NK-92 (cell line): ENCODE data around the gene NAGK.
"Not testable (repeated sequence)": the region's sequence is repeated elsewhere in the genome, so short reads cannot be mapped to it uniquely, and the experiment has no call there.

Experiments
- DNase-seq: peaks from one replicate; lab custom pipeline; 2025; ENCODE audit not compliant: unreplicated experiment; lab: John Stamatoyannopoulos, UW

The NAGK gene

DNA sequence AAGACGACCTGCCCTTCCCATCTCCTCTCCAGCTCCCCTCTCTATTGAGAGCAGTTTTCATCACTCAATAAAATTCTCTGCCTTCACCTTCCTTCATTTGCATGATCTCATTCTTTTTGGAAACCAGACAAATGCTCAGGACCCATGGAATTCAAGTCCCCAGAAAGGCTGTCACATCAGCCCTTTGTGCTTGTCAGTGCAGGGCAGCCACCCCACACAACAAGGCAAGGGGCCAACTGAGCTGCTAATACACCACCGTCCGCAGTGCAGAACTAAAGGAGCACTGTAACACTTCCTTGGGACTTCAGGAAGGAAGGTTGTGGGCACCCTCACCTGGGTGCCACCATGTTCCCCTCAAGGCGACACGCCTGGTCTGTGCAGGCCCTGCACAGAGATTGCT, 35.4 kb downstream of the NAGK start:
- no peak for DNase-seq

DNA sequence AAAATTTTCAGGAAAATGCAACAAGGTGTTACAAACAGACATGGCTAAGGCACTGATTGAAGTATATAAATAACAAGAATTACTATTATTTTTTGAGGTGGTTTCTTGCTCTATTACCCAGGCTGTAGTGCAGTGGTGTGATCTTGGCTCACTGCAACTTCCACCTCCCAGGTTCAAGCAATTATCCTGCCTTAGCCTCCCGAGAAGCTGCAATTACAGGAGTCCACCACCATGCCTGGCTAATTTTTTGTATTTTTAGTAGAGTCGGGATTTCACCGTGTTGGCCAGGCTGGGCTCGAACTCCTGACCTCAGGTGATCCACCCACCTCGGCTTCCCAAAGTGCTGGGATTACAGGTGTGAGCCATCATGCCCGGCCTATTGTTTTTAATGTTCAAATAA, 38.0 kb downstream of the NAGK start:
- DNase-seq = not testable (repeated sequence)

DNA sequence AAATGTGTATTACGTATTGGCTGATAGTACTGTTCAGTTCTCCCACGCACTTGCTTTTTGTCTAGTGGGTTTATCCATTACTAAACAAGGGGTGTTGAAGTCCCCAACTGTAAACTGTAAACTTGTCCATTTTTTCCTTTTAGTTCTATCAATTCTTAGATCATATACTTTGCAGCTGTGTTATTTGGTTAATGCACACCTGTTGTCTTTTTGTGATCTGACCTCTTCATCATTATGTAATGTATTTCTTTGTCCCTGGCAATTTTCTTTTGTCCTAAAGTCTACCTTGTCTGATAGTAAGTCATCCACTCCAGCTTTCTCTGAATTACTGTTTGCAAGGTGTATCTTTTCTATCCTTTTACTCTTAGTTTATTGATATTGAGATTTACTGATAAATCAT, 39.6 kb downstream of the NAGK start:
- no peak for DNase-seq

DNA sequence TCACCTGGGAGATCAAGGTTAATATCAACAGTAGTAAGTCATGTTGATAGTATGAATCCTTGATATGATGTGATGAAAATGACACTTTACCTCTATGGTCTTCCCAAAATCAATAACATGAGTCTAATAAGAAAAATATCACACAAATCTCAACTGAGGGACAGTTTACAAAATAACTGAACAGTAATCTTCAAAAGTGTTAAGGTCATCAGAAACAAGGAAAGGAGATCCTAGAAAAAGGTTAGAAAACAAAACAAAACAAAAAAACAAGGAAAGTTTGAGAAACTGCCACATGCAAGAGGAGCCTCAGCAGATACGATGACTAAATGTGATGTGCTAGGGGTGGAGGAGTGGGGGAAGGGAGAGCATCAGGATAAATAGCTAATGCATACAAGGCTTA, 45.4 kb downstream of the NAGK start:
- DNase-seq = no peak

DNA sequence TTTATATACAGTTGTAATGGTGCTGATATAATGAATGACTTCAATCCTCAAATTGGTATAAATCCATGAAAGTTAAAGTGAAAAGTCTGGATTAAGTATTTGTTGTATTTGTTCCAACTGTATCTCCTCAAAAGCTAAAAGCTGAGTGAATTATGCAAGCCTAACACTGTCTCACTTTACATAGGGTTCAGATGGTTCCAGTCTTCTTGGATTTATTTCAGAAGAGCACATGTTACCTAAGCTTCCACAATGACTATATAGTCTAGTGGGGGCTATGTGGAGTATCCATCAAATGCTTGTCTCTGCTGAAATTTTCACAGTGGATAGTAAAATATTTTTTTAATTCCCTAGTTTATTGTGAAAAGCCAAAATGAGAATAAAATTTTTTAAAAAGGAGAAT, 48.6 kb downstream of the NAGK start:
- no peak for DNase-seq

DNA sequence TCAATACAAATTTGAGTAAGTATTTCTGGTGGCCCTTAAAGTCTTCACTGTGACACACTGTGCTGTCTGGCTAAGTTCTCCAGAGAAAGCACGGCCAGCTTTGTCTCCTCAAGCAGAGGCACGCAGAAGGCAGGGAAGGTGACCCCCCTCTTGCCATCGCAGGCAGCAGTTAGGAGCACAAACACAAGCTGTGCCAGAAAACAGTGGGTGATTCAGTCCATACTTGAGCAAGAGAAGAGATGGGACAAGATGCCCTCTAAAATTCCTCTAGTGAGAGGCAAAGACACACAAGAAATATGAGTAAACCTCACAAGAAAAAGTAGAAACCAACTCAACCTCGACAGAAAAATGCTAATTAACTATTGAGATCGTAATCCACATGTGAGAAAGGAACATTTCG, 51.7 kb downstream of the NAGK start:
- no peak for DNase-seq

DNA sequence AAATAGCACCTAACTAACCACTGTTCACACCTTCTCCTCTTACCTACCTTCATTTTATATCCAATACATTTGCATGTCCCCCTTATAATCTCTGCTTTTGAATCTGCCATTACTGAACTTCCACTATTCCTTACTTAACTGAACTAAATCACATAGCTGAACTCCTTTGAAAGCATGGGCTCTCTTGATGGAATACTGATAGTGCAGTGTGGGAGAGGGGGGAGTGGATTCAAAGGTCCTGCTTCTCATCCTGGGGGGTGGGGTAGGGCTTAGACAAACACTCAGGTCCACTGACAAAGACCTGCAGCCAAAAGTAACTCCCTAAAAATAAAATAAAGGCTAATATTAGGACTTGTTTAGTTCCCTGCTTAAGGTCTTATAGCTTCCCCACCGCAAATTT, 53.0 kb downstream of the NAGK start:
- no peak for DNase-seq

DNA sequence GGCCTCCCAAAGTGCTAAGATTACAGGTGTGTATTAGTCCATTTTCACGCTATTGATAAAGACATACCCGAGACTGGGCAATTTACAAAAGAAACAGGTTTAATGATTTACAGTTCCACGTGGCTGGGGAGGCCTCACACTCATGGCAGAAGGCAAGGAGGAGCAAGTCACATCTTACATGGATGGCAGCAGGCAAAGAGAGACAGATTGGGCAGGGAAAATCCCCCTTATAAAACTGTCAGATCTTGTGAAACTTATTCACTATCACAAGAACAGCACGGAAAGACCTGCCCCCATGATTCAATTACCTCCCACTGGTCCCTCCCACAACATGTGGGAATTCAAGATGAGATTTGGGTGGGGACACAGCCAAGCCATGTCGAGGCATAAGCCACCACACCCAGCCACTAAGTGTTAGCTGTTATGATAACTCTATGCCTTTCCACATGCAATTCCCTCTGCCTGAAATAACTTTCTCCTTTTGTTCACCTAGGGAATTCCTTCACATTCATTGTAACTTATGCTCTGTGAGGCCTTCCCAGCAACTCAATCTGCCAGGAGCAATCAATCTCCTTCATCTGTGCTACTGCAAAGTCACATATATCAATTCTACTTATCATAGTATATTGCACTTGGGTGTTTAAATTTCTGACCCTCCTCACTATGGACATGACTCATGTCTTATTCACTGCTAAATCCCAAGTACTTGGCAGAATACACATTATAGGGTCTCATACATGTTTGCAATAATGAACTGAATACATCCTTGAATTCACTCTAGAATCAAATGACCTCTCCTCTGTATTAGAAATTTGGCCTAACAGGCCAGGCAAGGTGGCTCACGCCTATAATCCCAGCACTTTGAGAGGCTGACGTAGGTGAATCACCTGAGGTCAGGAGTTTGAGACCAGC, 54.2 kb downstream of the NAGK start:
- no peak for DNase-seq

DNA sequence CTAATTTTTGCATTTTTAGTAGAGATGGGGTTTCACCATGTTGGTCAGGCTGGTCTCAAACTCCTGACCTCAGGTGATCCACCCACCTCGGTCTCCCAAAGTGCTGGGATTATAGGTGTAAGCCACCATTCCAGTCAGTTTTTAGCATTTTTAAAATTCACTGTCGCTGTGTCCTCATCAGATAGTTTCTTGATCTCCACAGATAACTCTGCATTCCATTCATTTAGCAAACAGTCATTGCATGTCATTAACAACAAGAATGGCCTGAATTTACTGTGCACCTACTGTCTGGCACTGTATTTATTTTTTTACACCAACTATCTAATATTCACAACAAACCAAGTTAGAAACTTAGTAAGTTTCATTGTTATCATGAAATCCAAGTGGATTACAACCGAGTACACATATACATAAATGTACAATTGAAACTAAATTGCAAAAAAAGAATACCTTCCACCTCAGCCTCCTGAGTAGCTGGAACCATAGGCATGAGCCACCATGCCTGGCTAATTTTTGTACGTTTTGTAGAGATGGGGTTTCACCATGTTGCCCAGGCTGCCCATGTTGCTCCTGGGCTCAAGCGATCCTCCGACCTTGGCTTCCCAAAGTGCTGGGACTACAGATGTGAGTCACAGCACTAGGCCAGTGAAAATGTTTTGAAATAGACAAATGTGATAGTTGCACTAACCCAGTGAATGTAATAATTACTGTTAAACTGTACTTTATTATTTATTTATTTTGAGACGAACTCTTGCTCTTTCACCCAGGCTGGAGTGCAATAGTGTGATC, 57.3 kb downstream of the NAGK start:
- DNase-seq = no peak

DNA sequence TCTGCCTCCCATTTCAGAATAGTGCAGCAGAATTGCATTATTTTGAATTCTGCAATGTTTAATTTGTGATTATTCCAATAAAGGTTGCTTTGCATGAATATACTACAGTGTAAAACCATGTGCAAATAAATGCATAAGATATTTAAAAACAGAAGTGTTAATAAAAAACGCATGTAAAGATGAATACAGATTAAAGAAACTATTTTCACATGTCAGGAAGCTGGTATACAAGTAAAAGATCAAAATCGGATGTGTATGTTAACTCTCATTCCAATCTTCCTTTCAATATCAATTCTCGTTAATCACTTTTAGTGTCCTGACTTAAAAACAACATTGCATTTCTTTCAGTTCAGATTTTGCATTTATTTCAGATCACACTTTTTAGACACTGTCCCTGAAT, 58.5 kb downstream of the NAGK start:
- no peak for DNase-seq
